ENCODE results near the gene LZTR1.

GRCh38 chr22:21001601-21002325 is 19.7 kb downstream of the LZTR1 start, which contains the start of gene THAP7:
- TF ChIP-seq RAD21 (IDR thresholded peaks at IDR 0.05) = peak in 1 of 2 donors; percentile 48
- no peak for TF ChIP-seq CTCF (IDR thresholded peaks at IDR 0.05; ENCODE audit: low read depth, low read length, missing input control)
- peak; percentile 57 for TF ChIP-seq SP1 (IDR thresholded peaks at IDR 0.05)
- peak; percentile 84 for TF ChIP-seq REST (IDR thresholded peaks at IDR 0.05)

Measured in liver (tissue), 3 donors.